CD14-positive monocyte (primary cell): Measurements from ENCODE around the gene GRHL1. TPM values are rescaled to one million over a fixed set of nuclear protein-coding genes. Genes with fewer than 3 reads are reported as not detected.

Experiments used
- DNase-seq, 3 donors: peaks; one replicate each; pipeline ENCODE4 v3.0.0-alpha.2; 2011 to 2022
- H2AFZ ChIP-seq: 2 replicates; pipeline ENCODE4 v1.6.0; 2012; ENCODE audit warnings: mild to moderate bottlenecking, low read depth, low read length, inconsistent platforms; ENCODE audit not compliant: insufficient read depth, poor library complexity, severe bottlenecking
- H3K27ac ChIP-seq, 2 donors: 1 replicate in 1 of 2; 2 replicates in 1 of 2; pipeline ENCODE4 v1.5.1; 2012 to 2013; ENCODE audit warnings: low read length in 2 of 2, control low read depth in 1 of 2, inconsistent platforms in 1 of 2, low read depth in 1 of 2, mild to moderate bottlenecking in 1 of 2
- H3K27me3 ChIP-seq, 2 donors: one replicate each; pipeline versions ENCODE4 v1.6.0 to v1.6.1; 2011 to 2013; ENCODE audit warnings: low read length in 2 of 2; ENCODE audit not compliant: control insufficient read depth in 2 of 2, insufficient read depth in 2 of 2
- H3K36me3 ChIP-seq, 2 donors: replicated peaks in 1 of 2; 1 replicate in 1 of 2; 2 replicates in 1 of 2; pipeline versions ENCODE4 v1.5.1 to v1.6.1; 2012 to 2013; ENCODE audit warnings: low read length in 2 of 2, control low read depth in 1 of 2, inconsistent platforms in 1 of 2, mild to moderate bottlenecking in 1 of 2; ENCODE audit not compliant: insufficient read depth in 2 of 2, control insufficient read depth in 1 of 2
- H3K4me1 ChIP-seq, 2 donors: 1 replicate in 1 of 2; 2 replicates in 1 of 2; pipeline versions ENCODE4 v1.5.1 to v1.6.1; 2012 to 2013; ENCODE audit warnings: low read length in 2 of 2, control low read depth in 1 of 2, inconsistent platforms in 1 of 2, mild to moderate bottlenecking in 1 of 2, moderate library complexity in 1 of 2; ENCODE audit not compliant: insufficient read depth in 2 of 2, control insufficient read depth in 1 of 2
- H3K4me2 ChIP-seq: replicated peaks from 2 replicates; pipeline ENCODE3; 2012; ENCODE audit warnings: low read length, moderate library complexity, mild to moderate bottlenecking; ENCODE audit not compliant: poor library complexity, severe bottlenecking; ENCODE audit errors: extremely low read depth
- H3K4me3 ChIP-seq, 3 experiments: fragments of 200-600 bp in 1 of 3; sonication (generic) in 1 of 3; replicated peaks in 1 of 3; 1 replicate in 2 of 3; 2 replicates in 1 of 3; pipeline ENCODE4 v1.5.1; 2011 to 2013; ENCODE audit warnings: low read length in 3 of 3, mild to moderate bottlenecking in 3 of 3, control low read depth in 2 of 3, low read depth in 2 of 3, inconsistent platforms in 1 of 3, moderate library complexity in 1 of 3
- H3K79me2 ChIP-seq: 2 replicates; pipeline ENCODE4 v1.6.0; 2012; ENCODE audit warnings: mild to moderate bottlenecking, control low read depth, inconsistent platforms, low read length, moderate library complexity; ENCODE audit not compliant: insufficient read depth
- H3K9ac ChIP-seq: 2 replicates; pipeline ENCODE4 v1.6.0; 2017; ENCODE audit warnings: low read length, mild to moderate bottlenecking; ENCODE audit not compliant: insufficient read depth, poor library complexity, severe bottlenecking
- H3K9me3 ChIP-seq, 2 donors: replicated peaks in 1 of 2; 1 replicate in 1 of 2; 2 replicates in 1 of 2; pipeline versions ENCODE4 v1.5.1 to v1.6.1; 2012 to 2013; ENCODE audit warnings: low read length in 2 of 2, control low read depth in 1 of 2; ENCODE audit not compliant: control insufficient read depth in 1 of 2, insufficient read depth in 1 of 2
- H4K20me1 ChIP-seq: 2 replicates; pipeline ENCODE4 v1.6.0; 2012; ENCODE audit warnings: mild to moderate bottlenecking, low read length, control low read depth, moderate library complexity; ENCODE audit not compliant: insufficient read depth
- H3K27ac Mint-ChIP-seq, 7 donors: one replicate each; pipeline ENCODE4 v1.8.0; 2020; ENCODE audit warnings: mild to moderate bottlenecking in 7 of 7, mixed read lengths in 7 of 7, moderate library complexity in 6 of 7, inconsistent platforms in 2 of 7
- H3K27me3 Mint-ChIP-seq, 3 donors: one replicate each; pipeline ENCODE4 v1.8.0; 2021 to 2022; ENCODE audit warnings: low read depth in 3 of 3, mild to moderate bottlenecking in 3 of 3, mixed read lengths in 3 of 3, moderate library complexity in 3 of 3, inconsistent platforms in 1 of 3
- H3K36me3 Mint-ChIP-seq, 2 donors: one replicate each; pipeline ENCODE4 v1.8.0; 2020; ENCODE audit warnings: mixed read lengths in 2 of 2, inconsistent platforms in 1 of 2, mild to moderate bottlenecking in 1 of 2
- H3K4me1 Mint-ChIP-seq: one replicate; pipeline ENCODE4 v1.8.0; 2020; ENCODE audit warnings: mild to moderate bottlenecking, mixed read lengths
- H3K4me3 Mint-ChIP-seq, 2 donors: one replicate each; pipeline ENCODE4 v1.8.0; 2020; ENCODE audit warnings: mild to moderate bottlenecking in 2 of 2, mixed read lengths in 2 of 2, moderate library complexity in 1 of 2
- H3K9me3 Mint-ChIP-seq, 7 donors: one replicate each; pipeline ENCODE4 v1.8.0; 2020 to 2022; ENCODE audit warnings: mixed read lengths in 7 of 7, mild to moderate bottlenecking in 6 of 7, moderate library complexity in 6 of 7, inconsistent platforms in 2 of 7
- WGBS: methylation state at CpG from one replicate; pipeline ENCODE4 v1.1.5; 2013; ENCODE audit warnings: missing lambda C conversion rate; ENCODE audit not compliant: insufficient coverage; 5-methylcytosine and 5-hydroxymethylcytosine counted together
- intact Hi-C, 2 donors: fragments of 100-400 bp; cut with micrococcal nuclease; formaldehyde crosslinking; loops; one replicate each; pipeline versions ENCODE4 v1.15.0 to v1.15.1; 2023
- polyA plus RNA-seq, 3 donors: library from polyadenylated mRNA; depleted of rRNA in 1 of 3; unstranded in 2 of 3; stranded (reverse) in 1 of 3; fragments of 300-500 nt in 2 of 3; fragments of >200 nt in 1 of 3; fragmentation: Illumina TruSeq in 2 of 3; gene quantifications; 1 replicate in 2 of 3; 2 replicates in 1 of 3; pipeline ENCODE4 v1.2.3, GENCODE V29; 2012 to 2021
- TF ChIP-seq, protein P1 (sequence below): fragments of 200-600 bp; IDR thresholded peaks from one replicate; pipeline ENCODE4 v1.8.0; 2022; ENCODE audit warnings: antibody characterized with exemption, mild to moderate bottlenecking

The GRHL1 gene
- polyA plus RNA-seq, 3 donors, result 0.08 TPM; not detected in 2

DNA sequence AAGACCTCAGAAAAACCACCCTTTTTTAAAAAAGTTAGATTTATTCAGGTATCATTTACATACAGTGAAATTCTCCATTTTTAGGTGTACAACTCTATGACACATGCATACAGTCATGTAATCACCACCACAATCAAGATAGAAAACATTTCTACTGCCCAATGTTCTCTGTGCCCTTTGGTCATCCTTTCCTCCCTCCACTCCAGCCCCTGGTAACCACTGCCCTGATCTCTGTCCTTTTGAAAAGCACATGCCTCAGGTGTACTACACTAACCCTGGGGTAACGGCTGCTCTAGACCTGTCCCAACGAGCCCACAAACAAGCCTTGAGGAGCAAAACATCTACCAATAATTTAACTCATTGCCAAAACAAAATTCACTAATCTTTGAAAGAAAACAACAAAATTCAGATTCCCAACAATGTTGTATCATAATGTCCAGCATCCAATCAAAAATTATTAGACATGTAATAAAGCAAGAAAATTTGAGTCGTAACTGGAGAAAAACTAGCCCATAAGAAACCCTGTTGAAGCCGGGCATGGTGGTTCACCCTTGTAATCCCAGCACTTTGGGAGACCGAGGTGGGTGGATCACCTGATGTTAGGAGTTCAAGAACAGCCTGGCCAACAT lies 65.9 kb downstream of the GRHL1 start:
- Histone ChIP-seq H3K9me3 (peaks cover 4 to 11% of the 10 kb centered on the region in 2 donors), H3K9ac (no peak overlapping the region), H4K20me1 (no peaks in the 10 kb centered on the region), H3K79me2 (no peaks in the 10 kb centered on the region), H3K27ac (no peak overlapping the region), H3K4me3 (no peak overlapping the region), H2AFZ (no peak overlapping the region), H3K4me1 (peaks cover 22 to 32% of the 10 kb centered on the region in 2 donors), H3K4me2 (no peak overlapping the region), H3K27me3 (no peaks in the 10 kb centered on the region), H3K36me3 (no peaks in the 10 kb centered on the region)
- WGBS, result 100% methylated on average over 1 of the region's 5 CpGs
- no peak for DNase-seq
- Mint-ChIP-seq H3K4me1 (peaks cover 31% of the 10 kb centered on the region), H3K4me3 (no peak overlapping the region), H3K9me3 (peaks cover 0 to 12% (median 3%) of the 10 kb centered on the region in 7 donors), H3K36me3 (no peaks in the 10 kb centered on the region), H3K27ac (no peak overlapping the region), H3K27me3 (peaks cover 3 to 9% (median 6%) of the 10 kb centered on the region in 3 donors)
- intact Hi-C loops, result no loop called here
- TF ChIP-seq, protein P1, sequence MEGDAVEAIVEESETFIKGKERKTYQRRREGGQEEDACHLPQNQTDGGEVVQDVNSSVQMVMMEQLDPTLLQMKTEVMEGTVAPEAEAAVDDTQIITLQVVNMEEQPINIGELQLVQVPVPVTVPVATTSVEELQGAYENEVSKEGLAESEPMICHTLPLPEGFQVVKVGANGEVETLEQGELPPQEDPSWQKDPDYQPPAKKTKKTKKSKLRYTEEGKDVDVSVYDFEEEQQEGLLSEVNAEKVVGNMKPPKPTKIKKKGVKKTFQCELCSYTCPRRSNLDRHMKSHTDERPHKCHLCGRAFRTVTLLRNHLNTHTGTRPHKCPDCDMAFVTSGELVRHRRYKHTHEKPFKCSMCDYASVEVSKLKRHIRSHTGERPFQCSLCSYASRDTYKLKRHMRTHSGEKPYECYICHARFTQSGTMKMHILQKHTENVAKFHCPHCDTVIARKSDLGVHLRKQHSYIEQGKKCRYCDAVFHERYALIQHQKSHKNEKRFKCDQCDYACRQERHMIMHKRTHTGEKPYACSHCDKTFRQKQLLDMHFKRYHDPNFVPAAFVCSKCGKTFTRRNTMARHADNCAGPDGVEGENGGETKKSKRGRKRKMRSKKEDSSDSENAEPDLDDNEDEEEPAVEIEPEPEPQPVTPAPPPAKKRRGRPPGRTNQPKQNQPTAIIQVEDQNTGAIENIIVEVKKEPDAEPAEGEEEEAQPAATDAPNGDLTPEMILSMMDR, result no peak

DNA sequence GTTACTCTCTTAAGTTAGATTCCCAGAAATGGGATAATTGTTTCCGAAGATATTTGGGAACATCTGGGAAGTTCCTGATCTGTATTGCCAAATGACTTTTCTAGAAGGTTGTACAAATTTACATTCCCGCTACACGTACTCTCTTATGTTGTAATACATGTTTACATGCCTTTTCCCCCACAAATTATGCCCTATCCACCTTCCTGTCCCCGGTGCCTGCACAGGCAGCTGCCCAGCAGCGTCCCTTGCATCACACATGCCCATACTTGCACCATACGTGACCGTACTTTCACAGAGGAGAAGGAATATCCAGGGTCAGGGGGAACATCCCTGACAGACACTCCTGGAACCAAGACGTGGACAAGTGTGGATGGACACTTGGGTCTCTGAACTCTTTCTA lies 67.7 kb downstream of the GRHL1 start:
- TF ChIP-seq, protein P1, result no peak
- Histone ChIP-seq H3K9ac (no peak overlapping the region), H3K9me3 (peaks cover 4 to 7% of the 10 kb centered on the region in 2 donors), H3K27ac (peak overlapping the region; percentile 71 to 85), H3K36me3 (no peaks in the 10 kb centered on the region), H4K20me1 (no peaks in the 10 kb centered on the region), H3K27me3 (no peaks in the 10 kb centered on the region), H3K4me3 (peak overlapping the region in 1 of 3 experiments; percentile 15), H2AFZ (peak overlapping the region; percentile 52), H3K4me1 (peaks cover 22 to 32% of the 10 kb centered on the region in 2 donors), H3K4me2 (peak overlapping the region; percentile 31), H3K79me2 (no peaks in the 10 kb centered on the region)
- 25% methylated on average over 3 of the region's 8 CpGs for WGBS
- peak overlapping the region; percentile 64 to 89 (median 86) for H3K27ac Mint-ChIP-seq
- intact Hi-C loops, result no loop called here
- H3K36me3 Mint-ChIP-seq, result no peaks in the 10 kb centered on the region
- peaks cover 3 to 9% (median 6%) of the 10 kb centered on the region in 3 donors for H3K27me3 Mint-ChIP-seq
- peaks cover 31% of the 10 kb centered on the region for H3K4me1 Mint-ChIP-seq
- peak; percentile 52 to 66 (median 64) for DNase-seq
- H3K4me3 Mint-ChIP-seq, result peak overlapping the region in 1 of 2 donors; percentile 64
- peaks cover 0 to 12% (median 3%) of the 10 kb centered on the region in 7 donors for H3K9me3 Mint-ChIP-seq
